BLaER1 (cell line): ENCODE results near the gene CROCC.

Source experiments
- H3K27ac ChIP-seq: shearing (Covaris generic); formaldehyde crosslinking; 2 replicates; pipeline ENCODE4 v1.8.1; 2022
- H3K27me3 ChIP-seq: shearing (Covaris generic); formaldehyde crosslinking; 2 replicates; pipeline ENCODE4 v1.8.1; 2022
- H3K36me3 ChIP-seq: shearing (Covaris generic); formaldehyde crosslinking; 2 replicates; pipeline ENCODE4 v1.8.1; 2022
- H3K4me1 ChIP-seq: shearing (Covaris generic); formaldehyde crosslinking; 2 replicates; pipeline ENCODE4 v1.8.1; 2022
- H3K4me2 ChIP-seq: shearing (Covaris generic); formaldehyde crosslinking; 2 replicates; pipeline ENCODE4 v1.8.1; 2022
- H3K4me3 ChIP-seq: shearing (Covaris generic); formaldehyde crosslinking; 2 replicates; pipeline ENCODE4 v1.8.1; 2022
- H3K9ac ChIP-seq: shearing (Covaris generic); formaldehyde crosslinking; 2 replicates; pipeline ENCODE4 v1.8.1; 2022
- H3K9me3 ChIP-seq: shearing (Covaris generic); formaldehyde crosslinking; 2 replicates; pipeline ENCODE4 v1.8.1; 2022
- H4K20me1 ChIP-seq: shearing (Covaris generic); formaldehyde crosslinking; 2 replicates; pipeline ENCODE4 v1.8.1; 2022
- Cebpa-rat ChIP-seq: shearing (Covaris generic); IDR thresholded peaks from 2 replicates; pipeline ENCODE4 v1.8.1; 2022

The CROCC gene

GRCh38 chr1:16966282-16966681 is 44.6 kb downstream of the CROCC start:
- Histone ChIP-seq H3K27me3 (no peaks in the 10 kb centered on the region), H3K4me3 (no peak overlapping the region), H3K4me2 (no peak overlapping the region), H3K27ac (no peak overlapping the region), H3K36me3 (peaks cover 25% of the 10 kb centered on the region; the same call in 1 of the 2 replicates), H3K9ac (no peak overlapping the region), H4K20me1 (peaks cover 17% of the 10 kb centered on the region; the same call in 1 of the 2 replicates), H3K9me3 (no peaks in the 10 kb centered on the region), H3K4me1 (peaks cover 17% of the 10 kb centered on the region)
- no peak for TF ChIP-seq Cebpa-rat

DNA sequence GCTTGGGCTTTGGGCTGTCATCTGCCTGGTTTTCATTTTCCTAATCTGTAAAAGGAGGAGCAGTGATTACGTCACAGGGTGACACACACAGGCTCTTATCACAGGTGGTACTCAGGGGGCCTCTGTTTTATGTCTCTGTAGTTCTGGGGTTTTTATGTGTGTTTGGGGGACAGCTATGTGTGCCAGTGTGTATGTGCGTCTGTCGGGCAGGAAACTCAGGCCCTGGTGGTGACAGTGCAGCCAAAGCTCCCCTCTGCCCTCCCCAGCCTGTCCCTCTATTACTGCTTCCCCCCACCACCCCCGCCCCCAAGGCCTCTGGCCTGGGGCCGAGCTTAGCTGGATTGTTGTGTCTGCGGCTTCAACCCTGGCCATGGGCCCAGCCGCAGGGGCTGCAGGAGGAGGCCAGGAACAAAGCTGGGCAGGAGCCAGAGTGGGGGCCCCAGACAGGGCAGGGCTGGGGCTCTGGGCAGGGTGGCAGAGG is 45.4 kb downstream of the CROCC start:
- no peak overlapping the region for H3K4me2 ChIP-seq
- no peaks in the 10 kb centered on the region for H3K9me3 ChIP-seq
- peaks cover 9% of the 10 kb centered on the region; the same call in 1 of the 2 replicates for H3K4me1 ChIP-seq
- no peak overlapping the region for H3K9ac ChIP-seq
- TF ChIP-seq Cebpa-rat = no peak
- H3K4me3 ChIP-seq = no peak overlapping the region
- peaks cover 31% of the 10 kb centered on the region; the same call in 1 of the 2 replicates for H3K36me3 ChIP-seq
- H3K27me3 ChIP-seq = no peaks in the 10 kb centered on the region
- H4K20me1 ChIP-seq = peaks cover 17% of the 10 kb centered on the region; the same call in 1 of the 2 replicates
- no peak overlapping the region for H3K27ac ChIP-seq

- peaks cover 17% of the 10 kb centered on the region; the same call in 1 of the 2 replicates for H4K20me1 ChIP-seq
- H3K9me3 ChIP-seq = no peaks in the 10 kb centered on the region
- H3K27me3 ChIP-seq = no peaks in the 10 kb centered on the region
- H3K27ac ChIP-seq = no peak overlapping the region
- no peak overlapping the region for H3K4me3 ChIP-seq
- no peak overlapping the region for H3K4me2 ChIP-seq
- TF ChIP-seq Cebpa-rat = no peak
- H3K36me3 ChIP-seq = peaks cover 31% of the 10 kb centered on the region; the same call in 1 of the 2 replicates
- H3K9ac ChIP-seq = no peak overlapping the region
- H3K4me1 ChIP-seq = peaks cover 9% of the 10 kb centered on the region; the same call in 1 of the 2 replicates
These were observed 46.2 kb downstream of the CROCC start for GRCh38 chr1:16967962-16968361.

GRCh38 chr1:16968372-16968771 is 46.6 kb downstream of the CROCC start:
- no peak overlapping the region for H3K27ac ChIP-seq
- H3K36me3 ChIP-seq = peaks cover 31% of the 10 kb centered on the region; the same call in 1 of the 2 replicates
- H3K4me3 ChIP-seq = no peak overlapping the region
- H4K20me1 ChIP-seq = peaks cover 17% of the 10 kb centered on the region; the same call in 1 of the 2 replicates
- H3K27me3 ChIP-seq = no peaks in the 10 kb centered on the region
- no peak overlapping the region for H3K9ac ChIP-seq
- no peak for TF ChIP-seq Cebpa-rat
- H3K4me2 ChIP-seq = no peak overlapping the region
- H3K4me1 ChIP-seq = peaks cover 9% of the 10 kb centered on the region; the same call in 1 of the 2 replicates
- no peaks in the 10 kb centered on the region for H3K9me3 ChIP-seq

DNA sequence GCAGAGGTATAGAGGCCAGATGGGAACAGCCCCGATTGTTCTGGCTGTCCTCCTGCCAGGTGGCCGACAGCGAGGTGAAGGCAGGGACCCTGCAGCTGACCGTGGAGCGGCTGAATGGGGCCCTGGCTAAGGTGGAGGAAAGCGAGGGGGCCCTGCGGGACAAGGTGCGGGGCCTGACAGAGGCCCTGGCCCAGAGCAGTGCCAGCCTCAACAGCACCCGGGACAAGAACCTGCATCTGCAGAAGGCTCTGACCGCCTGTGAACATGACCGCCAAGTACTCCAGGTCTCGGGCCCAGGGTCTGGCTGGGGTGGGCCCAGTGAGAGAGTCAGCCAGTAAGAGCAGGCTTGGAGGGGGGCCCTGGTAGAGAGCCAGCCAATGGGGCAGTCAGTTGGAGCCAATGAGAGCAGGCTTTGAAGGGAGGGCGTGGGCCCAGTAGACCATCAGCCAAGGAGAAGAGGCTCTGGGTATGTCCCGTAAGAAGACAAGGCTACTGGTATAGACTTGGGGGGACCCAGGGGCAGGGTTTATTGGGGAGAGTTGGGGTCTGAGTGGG is 47.4 kb downstream of the CROCC start:
- no peak overlapping the region for H3K27ac ChIP-seq
- no peaks in the 10 kb centered on the region for H3K27me3 ChIP-seq
- H3K4me2 ChIP-seq = no peak overlapping the region
- H3K4me3 ChIP-seq = no peak overlapping the region
- TF ChIP-seq Cebpa-rat = no peak
- H3K4me1 ChIP-seq = peaks cover 9% of the 10 kb centered on the region; the same call in 1 of the 2 replicates
- peaks cover 17% of the 10 kb centered on the region; the same call in 1 of the 2 replicates for H4K20me1 ChIP-seq
- no peak overlapping the region; the same call in 1 of the 2 replicates for H3K9ac ChIP-seq
- H3K36me3 ChIP-seq = peaks cover 31% of the 10 kb centered on the region; the same call in 1 of the 2 replicates
- H3K9me3 ChIP-seq = no peaks in the 10 kb centered on the region

DNA sequence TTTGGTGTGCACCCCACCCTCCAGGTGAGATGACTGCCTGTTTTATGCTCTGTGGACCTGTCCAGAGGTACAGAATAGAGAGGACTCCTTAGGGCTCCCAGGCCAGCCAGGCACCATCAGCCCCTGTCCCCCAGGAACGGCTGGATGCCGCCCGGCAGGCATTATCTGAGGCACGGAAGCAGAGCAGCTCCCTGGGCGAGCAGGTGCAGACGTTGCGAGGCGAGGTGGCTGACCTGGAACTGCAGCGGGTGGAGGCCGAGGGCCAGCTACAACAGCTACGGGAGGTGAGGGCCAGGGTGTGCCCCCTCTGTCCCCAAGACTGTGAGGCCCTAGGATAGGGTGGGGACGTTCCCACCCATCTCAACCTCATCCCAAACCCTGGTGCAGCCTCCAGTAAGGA is 47.9 kb downstream of the CROCC start:
- Histone ChIP-seq H3K27me3 (no peaks in the 10 kb centered on the region), H3K9me3 (no peaks in the 10 kb centered on the region), H3K9ac (no peak overlapping the region; the same call in 1 of the 2 replicates), H3K4me1 (peaks cover 9% of the 10 kb centered on the region; the same call in 1 of the 2 replicates), H3K27ac (no peak overlapping the region), H3K4me2 (no peak overlapping the region), H4K20me1 (peaks cover 17% of the 10 kb centered on the region; the same call in 1 of the 2 replicates), H3K36me3 (peaks cover 31% of the 10 kb centered on the region; the same call in 1 of the 2 replicates), H3K4me3 (no peak overlapping the region)
- no peak for TF ChIP-seq Cebpa-rat

GRCh38 chr1:16970132-16970910 is 48.6 kb downstream of the CROCC start:
- H3K9ac ChIP-seq = no peak overlapping the region
- H3K4me1 ChIP-seq = peaks cover 9% of the 10 kb centered on the region; the same call in 1 of the 2 replicates
- no peak overlapping the region for H3K4me3 ChIP-seq
- TF ChIP-seq Cebpa-rat = no peak
- H3K27me3 ChIP-seq = no peaks in the 10 kb centered on the region
- H4K20me1 ChIP-seq = peaks cover 17% of the 10 kb centered on the region; the same call in 1 of the 2 replicates
- H3K27ac ChIP-seq = no peak overlapping the region
- no peaks in the 10 kb centered on the region for H3K9me3 ChIP-seq
- H3K36me3 ChIP-seq = peaks cover 31% of the 10 kb centered on the region; the same call in 1 of the 2 replicates
- no peak overlapping the region for H3K4me2 ChIP-seq

DNA sequence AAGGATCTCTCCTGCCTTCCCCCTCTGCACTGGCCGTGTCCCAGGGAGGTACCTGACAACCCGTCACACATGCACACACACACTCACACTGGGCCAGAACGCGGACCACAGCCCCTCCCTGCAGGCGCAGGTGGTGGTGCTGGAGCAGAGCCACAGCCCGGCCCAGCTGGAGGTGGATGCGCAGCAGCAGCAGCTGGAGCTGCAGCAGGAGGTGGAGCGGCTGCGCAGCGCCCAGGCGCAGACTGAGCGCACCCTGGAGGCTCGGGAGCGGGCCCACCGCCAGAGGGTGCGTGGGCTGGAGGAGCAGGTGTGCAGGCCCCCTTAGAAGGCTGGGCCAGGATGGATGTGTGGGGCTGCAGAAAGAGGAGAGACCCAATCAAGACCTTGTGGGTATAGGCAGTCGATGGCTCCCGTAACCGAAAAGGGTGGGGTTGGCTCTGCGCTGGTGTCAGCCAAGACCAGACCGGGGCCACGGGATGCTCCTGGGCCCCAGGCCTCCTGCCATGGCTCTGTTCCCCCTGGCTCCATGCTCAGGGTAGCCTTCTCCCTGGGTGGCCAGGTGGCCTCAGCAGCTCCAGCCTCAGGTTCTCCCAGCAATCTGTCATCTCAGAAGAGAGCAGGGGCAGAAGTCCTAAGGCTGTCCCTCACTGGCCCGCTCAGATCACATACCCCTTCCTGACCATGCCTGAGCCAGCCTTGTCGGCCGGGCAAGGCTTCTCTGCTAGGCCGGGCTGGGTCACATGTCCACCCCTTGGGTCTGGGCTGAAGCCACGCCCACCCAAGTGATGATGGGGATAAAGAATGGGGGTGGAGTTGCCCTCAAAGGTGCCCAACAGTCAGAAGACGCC is 49.8 kb downstream of the CROCC start:
- H3K9ac ChIP-seq = no peak overlapping the region
- no peak overlapping the region for H3K27ac ChIP-seq
- peaks cover 19% of the 10 kb centered on the region; the same call in 1 of the 2 replicates for H3K36me3 ChIP-seq
- no peaks in the 10 kb centered on the region for H3K9me3 ChIP-seq
- TF ChIP-seq Cebpa-rat = no peak
- H3K27me3 ChIP-seq = no peaks in the 10 kb centered on the region
- H4K20me1 ChIP-seq = peaks cover 17% of the 10 kb centered on the region; the same call in 1 of the 2 replicates
- no peak overlapping the region for H3K4me2 ChIP-seq
- peaks cover 9% of the 10 kb centered on the region; the same call in 1 of the 2 replicates for H3K4me1 ChIP-seq
- no peak overlapping the region for H3K4me3 ChIP-seq
